Hippocampal formation (tissue), 2 donors: Measurements from ENCODE around the gene TOR1B.

Experiments
- DNase-seq, 2 donors: peaks; one replicate each; lab custom pipeline; 2025; lab: John Stamatoyannopoulos, UW

The TOR1B gene

DNA sequence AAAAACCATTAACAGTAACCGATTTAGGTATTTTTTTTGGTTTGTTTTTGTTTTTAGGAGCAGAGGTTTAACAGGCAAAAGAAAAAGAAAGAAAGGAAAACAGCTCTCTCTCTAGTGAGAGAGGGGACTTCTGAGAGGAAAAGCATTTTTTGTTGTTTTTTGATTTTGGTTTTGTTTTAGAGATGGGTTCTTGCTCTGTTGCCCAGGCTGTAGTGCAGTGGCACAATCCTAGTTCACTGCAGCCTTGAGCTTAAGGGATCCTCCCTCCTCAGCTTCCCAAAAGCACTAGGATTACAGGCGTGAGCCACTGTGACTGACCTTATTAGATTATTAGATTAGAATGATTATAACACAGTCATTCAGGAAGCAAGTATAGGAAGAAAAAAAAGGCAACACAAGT, 42.4 kb downstream of the TOR1B start:
- no peak for DNase-seq

- no peak for DNase-seq
Observed at GRCh38 chr9:129848712-129849441, 45.9 kb downstream of the TOR1B start.

GRCh38 chr9:129849901-129850300, 46.9 kb downstream of the TOR1B start:
- DNase-seq: no peak

DNA sequence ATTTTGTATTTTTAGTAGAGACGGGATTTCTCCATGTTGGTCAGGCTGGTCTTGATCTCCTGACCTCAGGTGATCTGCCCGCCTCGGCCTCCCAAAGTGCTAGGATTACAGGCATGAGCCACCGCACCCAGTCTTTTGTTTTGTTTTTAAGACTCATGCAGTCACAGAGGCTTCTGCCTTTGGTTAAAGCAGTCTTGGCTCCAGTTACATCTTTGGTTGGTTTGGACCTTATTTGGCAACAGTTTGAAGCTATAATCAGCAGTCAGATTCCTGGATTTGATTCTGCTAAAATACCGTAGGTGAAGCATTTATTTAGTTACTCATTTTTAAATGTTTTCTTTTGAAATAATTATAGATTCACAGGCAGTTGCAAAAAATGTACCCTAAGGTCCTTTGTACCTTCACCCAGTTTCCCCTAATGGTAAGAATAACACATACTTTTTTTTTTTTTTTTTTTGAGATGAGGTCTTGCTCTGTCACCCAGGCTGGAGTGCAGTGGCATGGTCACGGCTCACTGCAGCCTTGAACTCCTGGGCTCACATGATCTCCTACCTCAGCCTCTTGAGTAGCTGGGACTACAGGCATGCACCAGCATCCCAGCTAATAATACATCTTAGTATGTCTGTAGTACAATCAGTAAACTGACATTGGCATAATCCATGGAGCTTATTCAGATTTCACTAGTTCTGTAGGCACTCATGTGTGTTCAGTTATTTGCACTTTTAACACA, 48.0 kb downstream of the TOR1B start:
- no peak for DNase-seq

- DNase-seq: no peak
Observed at GRCh38 chr9:129851821-129852220, 48.8 kb downstream of the TOR1B start.

- no peak for DNase-seq
Observed at GRCh38 chr9:129852579-129852978, 49.6 kb downstream of the TOR1B start.

- no peak for DNase-seq
Observed at GRCh38 chr9:129853614-129854013, 50.6 kb downstream of the TOR1B start.

GRCh38 chr9:129854588-129855110, 51.7 kb downstream of the TOR1B start:
- no peak for DNase-seq

DNA sequence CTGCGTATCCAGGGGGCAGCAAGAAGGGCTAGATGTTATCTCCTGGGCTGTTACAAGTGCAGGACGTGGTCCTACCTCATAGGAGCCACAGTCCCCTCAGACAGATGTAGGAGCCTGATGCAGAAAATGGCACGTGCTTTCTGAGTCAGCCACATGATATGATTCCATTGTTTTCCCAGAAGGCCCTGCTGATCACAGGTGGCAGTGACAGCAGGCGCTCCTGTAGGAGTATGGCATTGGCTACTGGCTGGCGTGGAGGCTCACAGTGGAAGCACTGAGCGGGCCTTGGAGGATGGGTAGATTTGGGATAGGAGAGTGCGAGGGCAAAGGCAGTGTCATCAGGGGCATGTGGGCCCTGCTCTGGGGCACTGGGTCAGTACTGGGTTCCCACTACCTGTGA, 54.2 kb downstream of the TOR1B start:
- no peak for DNase-seq

DNA sequence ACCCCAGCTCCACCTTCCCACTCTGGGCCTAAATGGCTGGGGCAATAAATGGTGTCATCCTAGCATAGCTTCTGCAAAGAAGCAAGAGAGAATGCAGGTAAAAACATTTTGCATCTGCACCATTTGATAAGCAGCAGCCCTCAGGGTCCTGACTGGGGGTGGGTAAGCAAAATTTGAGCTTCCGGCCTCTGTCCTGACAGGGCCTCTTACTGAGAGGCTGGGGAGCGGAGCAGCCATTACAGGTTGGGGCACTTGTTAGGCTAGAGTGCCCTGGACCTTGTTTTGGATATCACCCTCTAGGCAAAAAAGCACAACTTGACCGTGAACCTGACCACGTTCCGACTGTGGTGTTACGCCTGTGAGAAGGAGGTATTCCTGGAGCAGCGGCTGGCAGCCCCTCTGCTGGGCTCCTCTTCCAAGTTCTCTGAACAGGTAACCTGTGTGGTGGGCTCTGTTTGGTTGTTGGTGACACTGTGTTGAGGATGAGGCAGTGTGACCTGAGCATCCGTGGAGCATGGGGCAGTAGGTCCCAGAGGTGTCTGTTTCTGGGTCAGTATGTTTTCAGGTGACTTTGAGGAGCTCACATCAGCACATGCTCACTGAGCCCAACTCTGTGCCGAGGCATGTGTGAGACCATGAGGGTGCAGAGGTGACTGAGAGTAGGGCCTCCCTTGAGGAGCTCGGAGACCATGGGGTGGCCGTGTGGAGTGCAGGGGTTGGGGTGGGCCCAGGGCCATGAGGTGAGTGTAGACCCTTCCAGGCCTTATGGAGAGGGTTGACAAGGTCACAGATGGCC, 55.4 kb downstream of the TOR1B start:
- DNase-seq: no peak
